Caco-2 (cell line): ENCODE measurements around the gene ZNF653. TPM values are rescaled to one million over a fixed set of nuclear protein-coding genes. Genes with fewer than 3 reads are reported as not detected.

Experiments
- BruUV-seq: library from RNA; stranded (reverse); fragments of 400-500 nt; replicated peaks from 2 replicates; lab custom pipeline; 2021; lab: Mats Ljungman, UMichigan
- CTCF ChIA-PET: fragments of 300-600 bp; sonication (Branson Sonifier 250); formaldehyde crosslinking; loops from one replicate; lab custom pipeline; 2022; ENCODE audit warnings: antibody characterized with exemption; lab: Charles Lee
- POLR2A ChIA-PET: fragments of 300-600 bp; sonication (Branson Sonifier 250); formaldehyde crosslinking; loops from one replicate; lab custom pipeline; 2022; ENCODE audit warnings: antibody characterized with exemption; lab: Charles Lee
- DNase-seq, 2 experiments: peaks; one replicate each; pipeline versions ENCODE4 v3.0.0 to v3.0.0-alpha.2; 2020 to 2022
- H3K27me3 ChIP-seq: replicated peaks from 2 replicates; pipeline ENCODE4 v1.6.0; 2011; ENCODE audit warnings: low read length; ENCODE audit not compliant: control insufficient read depth, insufficient read depth
- H3K36me3 ChIP-seq: 2 replicates; pipeline ENCODE4 v1.5.1; 2011; ENCODE audit warnings: low read length; ENCODE audit not compliant: control insufficient read depth, insufficient read depth
- H3K4me1 ChIP-seq: fragments of 250-450 bp; sonication (Bioruptor Pico); 2 replicates; pipeline ENCODE4 v1.5.1; 2020; ENCODE audit warnings: mild to moderate bottlenecking
- H3K4me3 ChIP-seq: 2 replicates; pipeline ENCODE4 v1.5.1; 2011; ENCODE audit warnings: low read depth, mild to moderate bottlenecking, control low read depth, low read length
- H3K9me3 ChIP-seq: fragments of 250-450 bp; sonication (Bioruptor Pico); 2 replicates; pipeline ENCODE4 v1.5.1; 2020; ENCODE audit warnings: mild to moderate bottlenecking, moderate library complexity
- H3K27ac Mint-ChIP-seq: one replicate; pipeline ENCODE4 v1.8.0; 2022; ENCODE audit warnings: mixed read lengths; ENCODE audit not compliant: unreplicated experiment
- H3K27me3 Mint-ChIP-seq: one replicate; pipeline ENCODE4 v1.8.0; 2022; ENCODE audit warnings: mixed read lengths; ENCODE audit not compliant: insufficient read depth, unreplicated experiment
- H3K36me3 Mint-ChIP-seq: one replicate; pipeline ENCODE4 v1.8.0; 2022; ENCODE audit warnings: mild to moderate bottlenecking, mixed read lengths; ENCODE audit not compliant: insufficient read depth, unreplicated experiment
- H3K4me1 Mint-ChIP-seq: one replicate; pipeline ENCODE4 v1.8.0; 2022; ENCODE audit warnings: low read depth, mixed read lengths; ENCODE audit not compliant: unreplicated experiment
- H3K4me3 Mint-ChIP-seq: one replicate; pipeline ENCODE4 v1.8.0; 2022; ENCODE audit warnings: mild to moderate bottlenecking, moderate library complexity, mixed read lengths; ENCODE audit not compliant: unreplicated experiment
- H3K9me3 Mint-ChIP-seq: one replicate; pipeline ENCODE4 v1.8.0; 2022; ENCODE audit warnings: mixed read lengths; ENCODE audit not compliant: unreplicated experiment
- intact Hi-C: fragments of 100-400 bp; cut with micrococcal nuclease; formaldehyde crosslinking; loops from one replicate; pipeline ENCODE4 v1.10.0; 2022; ENCODE audit not compliant: unreplicated experiment
- total RNA-seq: library from RNA; stranded (reverse); gene quantifications from 2 replicates; pipeline ENCODE4 v1.2.3, GENCODE V29; 2022
- TF ChIP-seq, protein P1 (sequence below), 2 experiments: fragments of 200-600 bp in 1 of 2; IDR thresholded peaks; 1 replicate in 1 of 2; 2 replicates in 1 of 2; pipeline versions ENCODE4 v1.5.1 to v1.8.0; 2011 to 2022; ENCODE audit warnings: antibody characterized with exemption in 1 of 2, control low read depth in 1 of 2, inconsistent platforms in 1 of 2, low read depth in 1 of 2, low read length in 1 of 2, mild to moderate bottlenecking in 1 of 2, moderate library complexity in 1 of 2; ENCODE audit not compliant: insufficient read depth in 1 of 2, severe bottlenecking in 1 of 2, unreplicated experiment in 1 of 2

Gene ZNF653
- total RNA-seq, 1 experiment from 2014 or later: 6.1 TPM

DNA sequence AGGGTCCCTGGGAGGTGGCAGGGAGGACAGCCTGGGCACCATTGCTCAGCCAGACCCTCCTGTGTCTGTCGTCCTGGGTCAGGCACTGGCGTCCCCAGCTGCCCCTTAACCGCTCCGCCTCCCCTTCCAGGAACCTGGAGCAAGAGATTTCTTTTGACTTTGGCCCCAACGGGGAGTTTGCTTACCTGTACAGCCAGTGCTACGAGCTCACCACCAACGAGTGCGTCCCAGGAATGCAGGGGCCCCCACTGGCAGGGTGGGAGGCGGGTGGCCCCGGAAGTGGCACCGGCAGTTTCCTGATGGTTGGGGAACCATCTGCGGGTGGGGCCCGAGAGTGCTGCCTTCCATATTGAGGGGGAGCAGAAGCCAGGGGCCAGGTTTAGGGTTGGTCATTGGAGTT is 57.2 kb downstream of the ZNF653 start:
- Histone ChIP-seq H3K4me1 (no peaks in the 10 kb centered on the region), H3K36me3 (peaks cover 2% of the 10 kb centered on the region), H3K4me3 (no peak overlapping the region), H3K27me3 (no peaks in the 10 kb centered on the region), H3K9me3 (no peaks in the 10 kb centered on the region)
- Mint-ChIP-seq H3K4me1 (no peaks in the 10 kb centered on the region), H3K36me3 (peaks cover 52% of the 10 kb centered on the region), H3K4me3 (no peak overlapping the region), H3K9me3 (no peaks in the 10 kb centered on the region), H3K27ac (no peak overlapping the region), H3K27me3 (no peaks in the 10 kb centered on the region)
- BruUV-seq: no TSS peak
- no peak for DNase-seq
- TF ChIP-seq, protein P1, sequence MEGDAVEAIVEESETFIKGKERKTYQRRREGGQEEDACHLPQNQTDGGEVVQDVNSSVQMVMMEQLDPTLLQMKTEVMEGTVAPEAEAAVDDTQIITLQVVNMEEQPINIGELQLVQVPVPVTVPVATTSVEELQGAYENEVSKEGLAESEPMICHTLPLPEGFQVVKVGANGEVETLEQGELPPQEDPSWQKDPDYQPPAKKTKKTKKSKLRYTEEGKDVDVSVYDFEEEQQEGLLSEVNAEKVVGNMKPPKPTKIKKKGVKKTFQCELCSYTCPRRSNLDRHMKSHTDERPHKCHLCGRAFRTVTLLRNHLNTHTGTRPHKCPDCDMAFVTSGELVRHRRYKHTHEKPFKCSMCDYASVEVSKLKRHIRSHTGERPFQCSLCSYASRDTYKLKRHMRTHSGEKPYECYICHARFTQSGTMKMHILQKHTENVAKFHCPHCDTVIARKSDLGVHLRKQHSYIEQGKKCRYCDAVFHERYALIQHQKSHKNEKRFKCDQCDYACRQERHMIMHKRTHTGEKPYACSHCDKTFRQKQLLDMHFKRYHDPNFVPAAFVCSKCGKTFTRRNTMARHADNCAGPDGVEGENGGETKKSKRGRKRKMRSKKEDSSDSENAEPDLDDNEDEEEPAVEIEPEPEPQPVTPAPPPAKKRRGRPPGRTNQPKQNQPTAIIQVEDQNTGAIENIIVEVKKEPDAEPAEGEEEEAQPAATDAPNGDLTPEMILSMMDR (IDR thresholded peaks at IDR 0.05; ENCODE audit: insufficient read depth in 1 of 2, low read depth in 1 of 2, low read length in 1 of 2, severe bottlenecking in 1 of 2, unreplicated experiment in 1 of 2): no peak
- intact Hi-C loops: no loop called here
- CTCF ChIA-PET: no interaction called here
- POLR2A ChIA-PET: interaction anchor here (0.6 kb wide), 1 partner anchor 66 kb away, joined by 7 read pairs; no protein-coding TSS in a partner anchor

GRCh38 chr19:11447347-11448262 is 58.0 kb downstream of the ZNF653 start:
- H3K9me3 ChIP-seq: no peaks in the 10 kb centered on the region
- H3K36me3 ChIP-seq: peaks cover 2% of the 10 kb centered on the region
- H3K27me3 ChIP-seq: no peaks in the 10 kb centered on the region
- no peak overlapping the region for H3K4me3 ChIP-seq
- no peaks in the 10 kb centered on the region for H3K9me3 Mint-ChIP-seq
- CTCF ChIA-PET: interaction anchor here (0.7 kb wide), 1 partner anchor 102 kb away, joined by 5 read pairs; the partner anchor contains the start of gene TMEM205
- no peaks in the 10 kb centered on the region for H3K27me3 Mint-ChIP-seq
- no TSS peak for BruUV-seq
- H3K4me1 ChIP-seq: no peaks in the 10 kb centered on the region
- H3K4me3 Mint-ChIP-seq: no peak overlapping the region
- no peak for DNase-seq
- peaks cover 48% of the 10 kb centered on the region for H3K36me3 Mint-ChIP-seq
- H3K27ac Mint-ChIP-seq: no peak overlapping the region
- TF ChIP-seq, protein P1 (IDR thresholded peaks at IDR 0.05; ENCODE audit: insufficient read depth in 1 of 2, low read depth in 1 of 2, low read length in 1 of 2, severe bottlenecking in 1 of 2, unreplicated experiment in 1 of 2): no peak
- intact Hi-C loops: no loop called here
- POLR2A ChIA-PET: interaction anchor here (0.6 kb wide), 1 partner anchor 65 kb away, joined by 7 read pairs; no protein-coding TSS in a partner anchor
- H3K4me1 Mint-ChIP-seq: no peaks in the 10 kb centered on the region

DNA sequence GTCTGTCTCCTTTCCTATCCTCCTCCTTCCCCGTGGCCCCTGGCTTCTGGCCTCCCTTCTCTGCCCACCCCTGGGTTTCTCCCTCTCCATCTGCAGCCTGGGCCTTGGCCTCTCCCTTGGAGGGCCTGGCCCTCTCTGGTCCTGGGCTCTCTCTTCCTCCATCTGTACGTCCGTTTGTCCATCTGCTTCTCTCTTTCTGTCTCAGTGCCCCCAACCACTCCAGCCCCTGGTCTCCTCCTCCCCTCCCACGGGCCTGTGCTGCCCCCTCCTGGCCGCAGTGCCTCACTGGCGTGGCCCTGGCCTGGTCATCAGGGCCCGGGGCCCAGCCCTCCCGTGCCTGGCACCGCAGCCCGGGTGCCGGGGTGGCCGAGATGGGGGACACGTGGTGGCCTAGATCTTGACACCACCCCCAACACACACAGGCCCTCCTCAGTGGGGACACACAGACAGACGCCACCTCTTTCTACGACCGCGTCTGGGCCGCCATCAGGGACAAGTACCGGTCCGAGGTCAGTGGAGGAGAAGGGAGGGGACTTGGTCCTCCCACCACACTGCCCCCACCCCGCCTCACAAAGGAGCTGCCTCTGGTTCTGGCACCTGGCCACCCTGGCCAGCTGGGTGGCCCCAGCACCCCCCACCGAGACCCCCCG is 58.9 kb downstream of the ZNF653 start:
- Mint-ChIP-seq H3K9me3 (no peaks in the 10 kb centered on the region), H3K27ac (no peak overlapping the region), H3K36me3 (peaks cover 55% of the 10 kb centered on the region), H3K27me3 (no peaks in the 10 kb centered on the region), H3K4me3 (no peak overlapping the region), H3K4me1 (no peaks in the 10 kb centered on the region)
- Histone ChIP-seq H3K36me3 (peaks cover 2% of the 10 kb centered on the region), H3K4me1 (no peaks in the 10 kb centered on the region), H3K9me3 (no peaks in the 10 kb centered on the region), H3K4me3 (no peak overlapping the region), H3K27me3 (no peaks in the 10 kb centered on the region)
- ChIA-PET POLR2A (interaction anchor here (0.9 kb wide), 1 partner anchor 66 kb away, joined by 4 read pairs; no protein-coding TSS in a partner anchor), CTCF (interaction anchor here (0.7 to 1.6 kb wide), 3 partner anchors 36 to 101 kb away, joined by 3 to 12 read pairs (median 5); partner anchors contain the start of gene TMEM205)
- TF ChIP-seq, protein P1 (IDR thresholded peaks at IDR 0.05; ENCODE audit: insufficient read depth in 1 of 2, low read depth in 1 of 2, low read length in 1 of 2, severe bottlenecking in 1 of 2, unreplicated experiment in 1 of 2): peak; percentile 52 to 68
- intact Hi-C loops: no loop called here
- BruUV-seq: no TSS peak
- DNase-seq: peak in 1 of 2 experiments; percentile 72
